ENCODE measurements around the gene USP13. TPM values are rescaled to one million over a fixed set of nuclear protein-coding genes. Genes with fewer than 3 reads are reported as not detected.

USP13 gene
- total RNA-seq, 4 donors from 2014 or later, result 6.7 to 12.1 (median 11.3) TPM

GRCh38 chr3:179713643-179714090 is 60.8 kb downstream of the USP13 start:
- TF ChIP-seq POLR2A (IDR thresholded peaks at IDR 0.05) (no peak), EP300 (IDR thresholded peaks at IDR 0.05) (no peak), POLR2AphosphoS5 (IDR thresholded peaks at IDR 0.05) (no peak), CTCF (IDR thresholded peaks at IDR 0.05) (no peak)
- peak overlapping the region in 1 of 4 donors; percentile 35 for H3K27ac ChIP-seq
- H3K36me3 ChIP-seq, result peaks cover 0 to 28% of the 10 kb centered on the region in 2 donors
- H3K4me1 ChIP-seq, result peaks cover 0 to 17% (median 0%) of the 10 kb centered on the region in 3 donors
- no peak for ATAC-seq
- H3K9me3 ChIP-seq, result no peaks in the 10 kb centered on the region
- no peak overlapping the region for H3K4me3 ChIP-seq
- WGBS, 2 donors (ENCODE audit: low coverage in 1 of 2), result 60 to 77% methylated on average over 1 to 5 of the region's 6 CpGs
- H3K27me3 ChIP-seq, result no peaks in the 10 kb centered on the region

GRCh38 chr3:179715582-179715981 is 62.7 kb downstream of the USP13 start:
- H3K9me3 ChIP-seq, result no peaks in the 10 kb centered on the region
- TF ChIP-seq POLR2AphosphoS5 (IDR thresholded peaks at IDR 0.05), result no peak
- no peak for TF ChIP-seq POLR2A (IDR thresholded peaks at IDR 0.05)
- TF ChIP-seq EP300 (IDR thresholded peaks at IDR 0.05), result no peak
- no peak for TF ChIP-seq CTCF (IDR thresholded peaks at IDR 0.05)
- H3K27ac ChIP-seq, result peak overlapping the region in 1 of 4 donors; percentile 31
- H3K27me3 ChIP-seq, result no peaks in the 10 kb centered on the region
- WGBS, 2 donors (ENCODE audit: low coverage in 1 of 2), result 85 to 96% methylated on average over 5 of the region's 7 CpGs
- ATAC-seq, result no peak
- H3K36me3 ChIP-seq, result peaks cover 0 to 12% of the 10 kb centered on the region in 2 donors
- peaks cover 0 to 17% (median 0%) of the 10 kb centered on the region in 3 donors for H3K4me1 ChIP-seq
- H3K4me3 ChIP-seq, result no peak overlapping the region

- 91 to 96% methylated on average over 4 of the region's 4 CpGs for WGBS, 2 donors (ENCODE audit: low coverage in 1 of 2)
- peak overlapping the region in 1 of 4 donors; percentile 31 for H3K27ac ChIP-seq
Measured at GRCh38 chr3:179716226-179716625, 63.4 kb downstream of the USP13 start.

GRCh38 chr3:179716811-179717210 is 64.0 kb downstream of the USP13 start:
- ATAC-seq, result no peak
- Histone ChIP-seq H3K4me1 (peaks cover 0 to 17% (median 0%) of the 10 kb centered on the region in 3 donors), H3K27me3 (no peaks in the 10 kb centered on the region), H3K4me3 (no peak overlapping the region), H3K9me3 (no peaks in the 10 kb centered on the region), H3K36me3 (peaks cover 0 to 11% of the 10 kb centered on the region in 2 donors), H3K27ac (peak overlapping the region in 1 of 4 donors; percentile 31)
- 39 to 50% methylated on average over 2 of the region's 2 CpGs for WGBS, 2 donors (ENCODE audit: low coverage in 1 of 2)
- no peak for TF ChIP-seq CTCF (IDR thresholded peaks at IDR 0.05)
- TF ChIP-seq POLR2AphosphoS5 (IDR thresholded peaks at IDR 0.05), result no peak
- no peak for TF ChIP-seq EP300 (IDR thresholded peaks at IDR 0.05)

More at GRCh38 chr3:179716226-179716625, 63.4 kb downstream of the USP13 start:
- peaks cover 0 to 17% (median 0%) of the 10 kb centered on the region in 3 donors for H3K4me1 ChIP-seq
- no peaks in the 10 kb centered on the region for H3K27me3 ChIP-seq
- no peak for ATAC-seq
- H3K4me3 ChIP-seq, result no peak overlapping the region
- peaks cover 0 to 11% of the 10 kb centered on the region in 2 donors for H3K36me3 ChIP-seq
- no peaks in the 10 kb centered on the region for H3K9me3 ChIP-seq
- TF ChIP-seq POLR2AphosphoS5 (IDR thresholded peaks at IDR 0.05), result no peak
- no peak for TF ChIP-seq CTCF (IDR thresholded peaks at IDR 0.05)
- TF ChIP-seq EP300 (IDR thresholded peaks at IDR 0.05), result no peak
- no peak for TF ChIP-seq POLR2A (IDR thresholded peaks at IDR 0.05)

- Histone ChIP-seq H3K27ac (peak overlapping the region in 1 of 4 donors; percentile 31), H3K36me3 (peaks cover 0 to 15% of the 10 kb centered on the region in 2 donors), H3K4me1 (peaks cover 0 to 17% (median 0%) of the 10 kb centered on the region in 3 donors), H3K4me3 (no peak overlapping the region), H3K9me3 (no peaks in the 10 kb centered on the region), H3K27me3 (no peaks in the 10 kb centered on the region)
- TF ChIP-seq CTCF (IDR thresholded peaks at IDR 0.05) (no peak), POLR2A (IDR thresholded peaks at IDR 0.05) (no peak), POLR2AphosphoS5 (IDR thresholded peaks at IDR 0.05) (no peak), EP300 (IDR thresholded peaks at IDR 0.05) (no peak)
- WGBS, 2 donors (ENCODE audit: low coverage in 1 of 2), result 88 to 100% methylated on average over 1 of the region's 1 CpG
- ATAC-seq, result no peak
Measured at GRCh38 chr3:179717219-179717618, 64.4 kb downstream of the USP13 start.

Data from gastroesophageal sphincter (tissue), 4 donors.